Keratinocyte (primary cell): ENCODE results near the gene TAGLN3.

Experiments
- EZH2 ChIP-seq: IDR thresholded peaks from one replicate; pipeline ENCODE4 v1.6.1; 2012; ENCODE audit warnings: inconsistent platforms, mild to moderate bottlenecking, low read length, moderate library complexity
- TF ChIP-seq, protein P1 (sequence below), 3 experiments: IDR thresholded peaks in 1 of 3; conservative IDR thresholded peaks in 1 of 3; optimal IDR thresholded peaks in 1 of 3; 2 replicates in 2 of 3; 3 replicates in 1 of 3; pipeline versions ENCODE3 to v1.5.1; 2011; ENCODE audit warnings: low read length in 3 of 3, mild to moderate bottlenecking in 3 of 3, moderate library complexity in 2 of 3, control low read depth in 1 of 3, inconsistent platforms in 1 of 3; ENCODE audit not compliant: insufficient read depth in 2 of 3; ENCODE audit errors: extremely low read depth in 1 of 3

DNA sequence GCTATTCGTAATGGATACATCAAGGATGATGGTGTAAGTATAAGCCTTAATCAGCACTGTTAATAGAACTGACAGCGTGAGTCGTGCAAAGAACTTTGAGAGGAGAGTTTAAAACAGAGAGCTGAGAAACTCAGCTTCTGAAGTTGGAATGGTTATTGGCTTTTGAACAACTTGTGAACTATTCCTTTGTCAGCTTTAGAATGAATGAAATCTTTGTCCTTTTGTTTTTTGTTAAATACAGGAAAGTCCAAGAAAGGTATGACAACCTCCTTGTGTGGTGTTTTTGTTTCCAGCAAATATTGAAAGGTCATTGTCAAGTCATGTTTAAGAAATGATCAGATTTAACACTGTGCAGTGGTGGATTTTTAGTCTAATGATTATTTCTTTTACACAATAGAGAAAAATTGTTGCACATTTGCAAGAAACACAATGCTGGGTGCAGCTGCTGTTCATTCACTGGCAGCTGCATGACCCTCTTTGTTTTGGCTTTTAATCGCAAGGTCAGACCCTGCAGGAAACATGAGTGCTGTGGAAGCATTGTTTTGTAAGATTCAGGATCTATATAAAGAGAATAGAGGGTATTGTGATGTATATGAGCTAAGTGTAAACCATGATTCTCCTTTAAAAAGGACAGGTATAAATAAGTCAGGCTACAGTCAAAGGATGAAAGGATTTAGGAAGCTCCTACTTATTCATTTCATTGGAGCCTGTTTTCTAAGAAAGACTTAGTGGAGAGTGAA, 41.6 kb upstream of the TAGLN3 start:
- TF ChIP-seq, protein P1, sequence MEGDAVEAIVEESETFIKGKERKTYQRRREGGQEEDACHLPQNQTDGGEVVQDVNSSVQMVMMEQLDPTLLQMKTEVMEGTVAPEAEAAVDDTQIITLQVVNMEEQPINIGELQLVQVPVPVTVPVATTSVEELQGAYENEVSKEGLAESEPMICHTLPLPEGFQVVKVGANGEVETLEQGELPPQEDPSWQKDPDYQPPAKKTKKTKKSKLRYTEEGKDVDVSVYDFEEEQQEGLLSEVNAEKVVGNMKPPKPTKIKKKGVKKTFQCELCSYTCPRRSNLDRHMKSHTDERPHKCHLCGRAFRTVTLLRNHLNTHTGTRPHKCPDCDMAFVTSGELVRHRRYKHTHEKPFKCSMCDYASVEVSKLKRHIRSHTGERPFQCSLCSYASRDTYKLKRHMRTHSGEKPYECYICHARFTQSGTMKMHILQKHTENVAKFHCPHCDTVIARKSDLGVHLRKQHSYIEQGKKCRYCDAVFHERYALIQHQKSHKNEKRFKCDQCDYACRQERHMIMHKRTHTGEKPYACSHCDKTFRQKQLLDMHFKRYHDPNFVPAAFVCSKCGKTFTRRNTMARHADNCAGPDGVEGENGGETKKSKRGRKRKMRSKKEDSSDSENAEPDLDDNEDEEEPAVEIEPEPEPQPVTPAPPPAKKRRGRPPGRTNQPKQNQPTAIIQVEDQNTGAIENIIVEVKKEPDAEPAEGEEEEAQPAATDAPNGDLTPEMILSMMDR (optimal IDR thresholded peaks at IDR 0.05 in 1 of 3, IDR thresholded peaks at IDR 0.05 in 1 of 3, conservative IDR thresholded peaks at IDR 0.05 in 1 of 3; ENCODE audit: extremely low read depth in 1 of 3, insufficient read depth in 2 of 3, low read length in 3 of 3), result no peak
- no peak for TF ChIP-seq EZH2
